Measurements from ENCODE around the gene DDR2.
"Not testable (repeated sequence)": the region's sequence is repeated elsewhere in the genome, so short reads cannot be mapped to it uniquely, and the experiment has no call there.

Gene DDR2

DNA sequence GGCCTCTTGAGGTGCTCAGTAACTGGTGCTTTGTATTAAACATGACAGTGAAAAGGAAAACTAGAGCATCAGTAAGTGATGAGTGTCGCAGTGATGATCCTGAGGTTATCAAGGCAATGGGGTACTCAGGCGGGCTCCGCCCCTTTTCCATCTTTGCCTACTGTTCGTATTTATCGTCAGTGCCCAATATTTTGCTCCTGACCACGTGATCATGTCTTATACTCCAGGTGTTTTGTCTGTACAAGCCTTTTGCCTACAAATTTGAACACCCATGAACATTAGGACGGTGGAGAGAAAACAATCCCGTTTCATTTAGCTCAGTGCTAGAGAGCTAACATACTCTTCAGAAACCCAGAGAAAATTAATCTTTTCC, 158.7 kb downstream of the DDR2 start:
- peak overlapping the region; percentile 58 for H3K4me2 ChIP-seq (ENCODE audit: insufficient read depth, low read length)

GRCh38 chr1:162794284-162794683, 162.0 kb downstream of the DDR2 start:
- not testable (repeated sequence) for H2AFZ ChIP-seq (ENCODE audit: low read depth, low read length); H3K4me3 ChIP-seq (ENCODE audit: low read depth in 1 of 2, low read length in 2 of 2); H3K9ac ChIP-seq (ENCODE audit: low read depth, low read length); H3K27ac ChIP-seq (ENCODE audit: low read length); H3K9me3 ChIP-seq (ENCODE audit: insufficient read depth, low read length, severe bottlenecking); H3K27me3 ChIP-seq (ENCODE audit: insufficient read depth, low read length, poor library complexity); DNase-seq; H4K20me1 ChIP-seq (ENCODE audit: insufficient read depth, low read length); ATAC-seq (ENCODE audit: insufficient read depth, low read depth); H3K4me2 ChIP-seq (ENCODE audit: insufficient read depth, low read length)
- H3K4me1 ChIP-seq (ENCODE audit: insufficient read depth, low read length): peaks cover 24% of the 10 kb centered on the region
- peaks cover 30% of the 10 kb centered on the region for H3K36me3 ChIP-seq (ENCODE audit: insufficient read depth, low read length)
- peaks cover 27% of the 10 kb centered on the region for H3K79me2 ChIP-seq (ENCODE audit: insufficient read depth, low read length)

More for the DNA sequence above, 158.7 kb downstream of the DDR2 start:
- Histone ChIP-seq H3K9ac (ENCODE audit: low read depth, low read length) (peak overlapping the region; percentile 53), H2AFZ (ENCODE audit: low read depth, low read length) (peak overlapping the region; percentile 51; the same call in 1 of the 2 replicates), H3K27ac (ENCODE audit: low read length) (0 out of 2 replicates have a peak overlapping the region, but pooled peaks have one; percentile 47), H3K4me1 (ENCODE audit: insufficient read depth, low read length) (peaks cover 24% of the 10 kb centered on the region), H3K36me3 (ENCODE audit: insufficient read depth, low read length) (peaks cover 18% of the 10 kb centered on the region), H3K4me3 (ENCODE audit: low read depth in 1 of 2, low read length in 2 of 2) (peak overlapping the region; percentile 21 to 67; a peak in 3 of 4 replicates), H3K79me2 (ENCODE audit: insufficient read depth, low read length) (peaks cover 27% of the 10 kb centered on the region)
- peak; percentile 18 for DNase-seq
- not testable (repeated sequence) for H3K27me3 ChIP-seq (ENCODE audit: insufficient read depth, low read length, poor library complexity); H3K9me3 ChIP-seq (ENCODE audit: insufficient read depth, low read length, severe bottlenecking); H4K20me1 ChIP-seq (ENCODE audit: insufficient read depth, low read length)
- peak; percentile 25; the same call in 2 of the 3 replicates for ATAC-seq (ENCODE audit: insufficient read depth, low read depth)

DNA sequence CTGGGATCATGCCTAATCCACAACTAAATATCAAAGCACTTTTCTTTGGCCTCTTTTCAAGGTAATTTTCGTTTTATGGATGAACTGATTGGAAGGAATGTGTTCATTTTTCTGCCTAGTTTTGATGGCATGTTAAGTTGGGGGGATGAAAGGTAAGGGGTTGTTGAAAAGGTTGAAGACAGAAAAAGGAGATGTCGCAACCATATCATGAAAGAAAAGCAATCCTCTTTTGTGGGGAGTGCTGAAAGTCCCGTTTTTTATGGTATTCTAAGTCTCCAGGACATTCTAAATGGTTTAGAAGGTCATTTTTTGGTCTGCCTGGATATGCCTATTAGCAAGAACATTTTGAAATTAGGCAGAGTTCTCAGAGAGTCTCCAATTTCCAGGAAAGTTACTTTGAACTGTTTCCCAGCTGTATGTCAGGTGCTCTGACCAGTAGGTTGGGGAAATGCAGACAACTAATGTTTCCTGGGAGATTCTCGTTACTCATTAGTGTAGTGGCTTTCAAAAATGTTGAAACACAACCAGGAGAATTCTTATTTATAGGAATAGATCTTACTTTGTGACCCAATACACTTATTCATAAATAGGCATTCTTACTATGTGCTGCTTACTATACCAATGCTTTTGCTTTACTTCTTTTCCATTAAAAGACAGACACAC, 164.5 kb downstream of the DDR2 start:
- H3K4me1 ChIP-seq (ENCODE audit: insufficient read depth, low read length): peaks cover 14% of the 10 kb centered on the region; the same call in 1 of the 2 replicates
- not testable (repeated sequence) for ATAC-seq (ENCODE audit: insufficient read depth, low read depth)

DNA sequence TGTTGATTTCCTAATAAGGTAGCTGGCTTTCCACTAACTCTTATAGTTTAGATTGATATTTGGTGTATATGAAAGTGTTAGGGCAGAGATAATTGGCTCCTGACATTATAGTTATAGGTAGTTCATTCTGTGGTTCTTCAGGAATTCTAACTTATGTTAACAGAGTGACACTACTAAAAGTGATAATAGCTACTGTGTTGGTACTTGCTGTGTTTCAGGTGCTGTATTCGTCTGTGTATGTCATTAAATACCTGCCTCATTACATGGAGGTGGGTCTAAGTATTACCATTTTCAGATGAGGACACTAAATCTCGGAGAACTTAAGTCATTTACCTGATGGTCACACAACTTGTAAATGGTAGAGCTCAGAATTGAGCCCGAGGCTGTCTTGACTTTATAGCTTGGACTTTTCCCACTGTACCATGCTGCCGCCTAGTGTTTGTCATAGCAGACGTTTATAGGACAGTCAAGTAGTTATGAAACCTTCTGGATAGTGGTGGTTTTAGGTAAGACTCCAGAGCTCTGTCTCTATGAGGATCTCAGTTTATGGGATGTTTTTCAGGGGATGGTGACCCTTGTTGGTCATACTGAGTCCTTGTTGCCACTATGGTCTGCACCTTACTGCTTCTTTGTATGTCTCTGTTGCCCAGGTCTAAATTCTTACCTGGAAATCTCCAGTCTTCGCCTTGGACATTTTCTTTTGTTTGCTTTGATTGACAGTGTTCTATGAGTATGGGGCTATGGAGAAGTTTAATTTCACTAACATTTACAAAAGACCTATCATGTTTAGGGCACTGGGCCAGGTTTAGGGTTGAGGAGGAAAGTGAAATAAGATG, 167.9 kb downstream of the DDR2 start:
- H3K9me3 ChIP-seq (ENCODE audit: insufficient read depth, low read length, severe bottlenecking): not testable (repeated sequence)
- peak; percentile 13 for DNase-seq
- peaks cover 58% of the 10 kb centered on the region for H3K36me3 ChIP-seq (ENCODE audit: insufficient read depth, low read length)

More for the DNA sequence above, 164.5 kb downstream of the DDR2 start:
- not testable (repeated sequence) for H2AFZ ChIP-seq (ENCODE audit: low read depth, low read length); H3K9ac ChIP-seq (ENCODE audit: low read depth, low read length); H3K4me2 ChIP-seq (ENCODE audit: insufficient read depth, low read length); H3K4me3 ChIP-seq (ENCODE audit: low read depth in 1 of 2, low read length in 2 of 2); H3K27ac ChIP-seq (ENCODE audit: low read length); H4K20me1 ChIP-seq (ENCODE audit: insufficient read depth, low read length); H3K27me3 ChIP-seq (ENCODE audit: insufficient read depth, low read length, poor library complexity); DNase-seq; H3K9me3 ChIP-seq (ENCODE audit: insufficient read depth, low read length, severe bottlenecking)
- Histone ChIP-seq H3K79me2 (ENCODE audit: insufficient read depth, low read length) (peaks cover 21% of the 10 kb centered on the region), H3K36me3 (ENCODE audit: insufficient read depth, low read length) (peaks cover 49% of the 10 kb centered on the region)

GRCh38 chr1:162807503-162807902, 175.2 kb downstream of the DDR2 start:
- peaks cover 38% of the 10 kb centered on the region for H3K36me3 ChIP-seq (ENCODE audit: insufficient read depth, low read length)
- not testable (repeated sequence) for H3K4me1 ChIP-seq (ENCODE audit: insufficient read depth, low read length); H3K79me2 ChIP-seq (ENCODE audit: insufficient read depth, low read length); DNase-seq; H3K4me2 ChIP-seq (ENCODE audit: insufficient read depth, low read length); H3K9ac ChIP-seq (ENCODE audit: low read depth, low read length); H3K27ac ChIP-seq (ENCODE audit: low read length); H3K27me3 ChIP-seq (ENCODE audit: insufficient read depth, low read length, poor library complexity); H2AFZ ChIP-seq (ENCODE audit: low read depth, low read length); ATAC-seq (ENCODE audit: insufficient read depth, low read depth); H3K9me3 ChIP-seq (ENCODE audit: insufficient read depth, low read length, severe bottlenecking); H4K20me1 ChIP-seq (ENCODE audit: insufficient read depth, low read length); H3K4me3 ChIP-seq (ENCODE audit: low read depth in 1 of 2, low read length in 2 of 2)

More for the DNA sequence above, 167.9 kb downstream of the DDR2 start:
- H4K20me1 ChIP-seq (ENCODE audit: insufficient read depth, low read length); ATAC-seq (ENCODE audit: insufficient read depth, low read depth); H2AFZ ChIP-seq (ENCODE audit: low read depth, low read length); H3K4me1 ChIP-seq (ENCODE audit: insufficient read depth, low read length); H3K27ac ChIP-seq (ENCODE audit: low read length); H3K4me3 ChIP-seq (ENCODE audit: low read depth in 1 of 2, low read length in 2 of 2); H3K27me3 ChIP-seq (ENCODE audit: insufficient read depth, low read length, poor library complexity); H3K4me2 ChIP-seq (ENCODE audit: insufficient read depth, low read length); H3K9ac ChIP-seq (ENCODE audit: low read depth, low read length); H3K79me2 ChIP-seq (ENCODE audit: insufficient read depth, low read length): not testable (repeated sequence)
- TF ChIP-seq, protein P1, sequence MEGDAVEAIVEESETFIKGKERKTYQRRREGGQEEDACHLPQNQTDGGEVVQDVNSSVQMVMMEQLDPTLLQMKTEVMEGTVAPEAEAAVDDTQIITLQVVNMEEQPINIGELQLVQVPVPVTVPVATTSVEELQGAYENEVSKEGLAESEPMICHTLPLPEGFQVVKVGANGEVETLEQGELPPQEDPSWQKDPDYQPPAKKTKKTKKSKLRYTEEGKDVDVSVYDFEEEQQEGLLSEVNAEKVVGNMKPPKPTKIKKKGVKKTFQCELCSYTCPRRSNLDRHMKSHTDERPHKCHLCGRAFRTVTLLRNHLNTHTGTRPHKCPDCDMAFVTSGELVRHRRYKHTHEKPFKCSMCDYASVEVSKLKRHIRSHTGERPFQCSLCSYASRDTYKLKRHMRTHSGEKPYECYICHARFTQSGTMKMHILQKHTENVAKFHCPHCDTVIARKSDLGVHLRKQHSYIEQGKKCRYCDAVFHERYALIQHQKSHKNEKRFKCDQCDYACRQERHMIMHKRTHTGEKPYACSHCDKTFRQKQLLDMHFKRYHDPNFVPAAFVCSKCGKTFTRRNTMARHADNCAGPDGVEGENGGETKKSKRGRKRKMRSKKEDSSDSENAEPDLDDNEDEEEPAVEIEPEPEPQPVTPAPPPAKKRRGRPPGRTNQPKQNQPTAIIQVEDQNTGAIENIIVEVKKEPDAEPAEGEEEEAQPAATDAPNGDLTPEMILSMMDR (IDR thresholded peaks at IDR 0.05; ENCODE audit: borderline replicate concordance, extremely low read depth, low read length, poor library complexity, severe bottlenecking): peak; percentile 33

DNA sequence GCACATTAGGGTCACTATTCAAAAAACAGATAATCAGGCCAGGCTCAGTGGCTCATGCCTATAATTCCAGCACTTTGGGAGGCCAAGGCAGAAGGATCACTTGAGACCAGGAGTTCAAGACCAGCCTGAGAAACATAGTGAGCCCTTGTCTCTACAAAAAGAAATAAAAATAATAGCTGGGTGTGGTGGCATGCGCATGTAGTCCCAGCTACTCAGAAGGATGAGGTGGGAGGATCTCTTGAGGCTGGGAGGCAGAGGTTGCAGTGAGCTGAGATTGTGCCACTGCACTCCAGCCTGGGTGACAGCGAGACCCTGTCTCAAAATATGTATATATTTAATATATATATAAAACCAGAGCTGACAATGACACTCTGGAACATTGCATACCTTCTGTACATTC, 180.1 kb downstream of the DDR2 start:
- not testable (repeated sequence) for H2AFZ ChIP-seq (ENCODE audit: low read depth, low read length); H3K79me2 ChIP-seq (ENCODE audit: insufficient read depth, low read length); H3K9ac ChIP-seq (ENCODE audit: low read depth, low read length)

GRCh38 chr1:162818136-162818535, 185.9 kb downstream of the DDR2 start:
- not testable (repeated sequence) for ATAC-seq (ENCODE audit: insufficient read depth, low read depth); H3K9ac ChIP-seq (ENCODE audit: low read depth, low read length); DNase-seq; H3K9me3 ChIP-seq (ENCODE audit: insufficient read depth, low read length, severe bottlenecking); H2AFZ ChIP-seq (ENCODE audit: low read depth, low read length); H4K20me1 ChIP-seq (ENCODE audit: insufficient read depth, low read length); H3K4me3 ChIP-seq (ENCODE audit: low read depth in 1 of 2, low read length in 2 of 2); H3K79me2 ChIP-seq (ENCODE audit: insufficient read depth, low read length); H3K27me3 ChIP-seq (ENCODE audit: insufficient read depth, low read length, poor library complexity); H3K36me3 ChIP-seq (ENCODE audit: insufficient read depth, low read length); H3K4me1 ChIP-seq (ENCODE audit: insufficient read depth, low read length); H3K27ac ChIP-seq (ENCODE audit: low read length); H3K4me2 ChIP-seq (ENCODE audit: insufficient read depth, low read length)

More for the DNA sequence above, 180.1 kb downstream of the DDR2 start:
- H3K36me3 ChIP-seq (ENCODE audit: insufficient read depth, low read length); H3K27ac ChIP-seq (ENCODE audit: low read length); ATAC-seq (ENCODE audit: insufficient read depth, low read depth); H3K27me3 ChIP-seq (ENCODE audit: insufficient read depth, low read length, poor library complexity); H3K4me2 ChIP-seq (ENCODE audit: insufficient read depth, low read length); H3K4me1 ChIP-seq (ENCODE audit: insufficient read depth, low read length); H3K9me3 ChIP-seq (ENCODE audit: insufficient read depth, low read length, severe bottlenecking); H3K4me3 ChIP-seq (ENCODE audit: low read depth in 1 of 2, low read length in 2 of 2); DNase-seq; H4K20me1 ChIP-seq (ENCODE audit: insufficient read depth, low read length): not testable (repeated sequence)

All from DND-41 (cell line).